Measurements from ENCODE around the gene TMEM132C.

Gene TMEM132C

DNA sequence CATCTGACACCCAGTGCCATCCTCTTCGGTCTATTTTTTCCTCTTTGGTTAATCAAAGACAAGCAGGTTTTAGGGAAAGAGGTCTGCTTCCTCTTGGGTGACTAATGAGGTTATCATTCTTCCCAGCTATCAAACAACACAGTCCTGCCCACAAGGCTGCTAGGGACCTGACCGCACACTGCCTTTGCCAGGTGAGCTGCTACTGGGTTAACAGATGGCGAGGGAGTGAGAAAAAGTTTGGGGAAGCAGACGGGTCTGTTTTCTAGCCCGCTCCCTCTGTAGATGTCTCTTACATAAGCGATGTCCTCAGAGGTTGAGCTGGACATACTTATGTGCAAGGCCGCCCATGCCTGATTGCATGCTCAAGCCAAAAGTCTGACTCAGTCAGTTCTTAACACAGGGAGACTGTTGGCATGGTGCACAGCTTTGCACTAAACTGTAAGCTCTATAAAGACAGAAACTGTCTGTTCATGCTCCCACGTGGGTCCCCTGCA lies 462.7 kb downstream of the TMEM132C start:
- no peak for FAIRE-seq

DNA sequence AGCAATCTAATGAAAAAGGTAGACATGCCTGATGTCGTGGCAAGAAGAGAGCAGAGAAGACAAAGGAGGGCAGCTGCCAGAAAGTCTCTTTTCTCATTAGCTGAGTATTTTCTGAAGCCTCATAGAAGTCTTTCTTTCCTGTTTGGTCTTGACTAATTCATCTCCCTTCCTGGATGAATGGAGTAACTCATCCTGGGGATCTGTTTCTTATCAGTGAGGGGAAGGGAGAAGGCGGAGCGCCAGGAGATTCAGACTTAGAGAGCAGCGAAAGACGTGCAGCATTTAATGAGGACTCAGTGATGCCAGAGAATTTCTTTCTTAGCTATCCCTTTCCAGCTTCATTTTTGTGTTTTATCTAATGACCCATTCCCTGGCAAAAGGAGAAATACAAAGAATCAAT lies 467.4 kb downstream of the TMEM132C start:
- FAIRE-seq = no peak

DNA sequence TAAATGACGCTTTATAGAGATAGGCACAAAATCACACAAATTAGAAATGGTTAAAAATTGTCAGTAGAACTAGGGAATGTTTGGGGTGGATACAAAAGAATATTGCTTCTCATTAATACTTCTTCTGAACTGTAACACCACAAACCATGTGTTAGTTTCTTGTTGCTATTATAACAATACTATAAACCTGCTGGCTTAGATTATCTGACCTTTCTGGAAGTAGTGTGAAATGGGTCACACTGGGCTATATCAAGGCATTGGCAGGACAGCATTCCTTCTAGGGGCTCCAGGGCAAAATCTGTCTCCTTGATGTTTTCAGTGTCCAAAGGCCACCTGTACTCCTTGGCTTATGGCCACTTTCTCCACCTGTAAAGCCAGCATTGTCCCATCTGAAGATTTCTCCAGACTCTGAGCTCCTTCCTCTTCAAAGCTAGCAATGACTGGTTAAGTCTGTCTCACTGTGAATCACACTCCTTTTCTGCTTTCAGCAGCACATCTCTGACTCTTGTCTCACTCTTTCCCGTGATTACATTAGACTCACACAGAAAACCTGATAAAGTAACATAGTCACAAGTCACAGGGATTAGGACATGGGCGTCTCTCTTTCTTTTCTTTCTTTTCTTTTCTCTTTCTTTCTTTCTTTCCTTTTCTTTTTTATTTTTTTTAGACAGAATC lies 470.5 kb downstream of the TMEM132C start:
- no peak for FAIRE-seq

DNA sequence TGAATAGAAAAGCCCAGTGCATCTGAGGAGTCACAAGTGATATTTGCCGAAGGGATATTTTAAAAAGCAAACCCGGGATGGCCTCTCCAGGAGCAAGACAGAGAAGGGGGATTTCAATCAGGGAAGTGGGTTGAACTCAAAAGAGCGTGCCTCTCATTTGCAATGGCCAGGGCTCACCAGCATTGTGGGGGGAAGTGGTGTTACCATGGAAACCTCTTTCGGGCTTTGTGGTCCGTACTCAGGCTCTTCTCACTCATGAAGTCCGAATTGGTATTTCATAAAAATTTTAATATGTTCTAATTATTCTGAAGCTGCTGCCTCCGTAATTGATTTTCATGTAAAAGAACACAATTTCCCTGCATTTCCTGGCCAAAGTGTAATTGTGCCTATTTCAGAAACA lies 476.9 kb downstream of the TMEM132C start:
- no peak for FAIRE-seq

DNA sequence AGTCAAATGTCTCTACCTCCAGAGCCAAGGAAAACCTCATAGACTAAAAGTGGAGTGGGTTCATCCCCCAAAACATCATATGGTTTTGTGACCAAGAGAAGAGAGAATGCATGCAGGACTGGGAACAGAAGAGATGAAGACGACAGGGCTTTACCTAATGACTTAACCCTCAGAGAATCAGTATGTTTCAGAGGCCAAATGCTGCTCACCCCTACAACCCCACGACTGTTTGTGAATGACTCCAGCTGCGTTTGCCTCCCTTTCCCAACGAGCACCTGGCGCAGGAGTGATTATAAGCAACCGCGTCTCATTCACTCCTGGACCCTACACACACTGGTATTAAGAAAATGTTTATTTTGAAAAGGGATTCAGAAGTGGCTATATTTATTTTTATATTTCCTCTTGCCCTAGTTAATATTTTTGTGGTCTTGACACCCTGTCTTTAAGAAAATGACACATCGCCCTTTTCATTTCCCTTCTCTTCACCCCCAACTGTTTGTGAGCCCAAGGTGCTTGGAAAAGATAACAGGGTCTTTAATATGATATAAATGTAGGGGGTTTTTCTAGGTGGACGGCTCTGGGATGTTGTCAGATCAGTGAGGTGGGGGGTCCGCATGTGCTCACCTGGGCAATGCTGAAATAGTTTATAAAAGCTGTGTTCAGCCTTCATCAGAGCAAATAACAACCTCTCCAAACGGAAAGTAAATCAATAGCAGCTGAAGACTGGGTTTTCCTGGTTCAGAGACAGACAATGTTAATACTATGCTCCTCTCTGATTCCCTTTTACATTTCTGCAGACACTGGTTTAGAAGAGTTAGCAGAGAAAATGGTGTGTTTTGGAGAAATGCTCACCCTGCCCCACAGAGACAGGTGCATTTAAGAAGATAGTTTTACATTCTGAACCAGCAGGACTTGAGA lies 479.1 kb downstream of the TMEM132C start:
- FAIRE-seq = no peak

DNA sequence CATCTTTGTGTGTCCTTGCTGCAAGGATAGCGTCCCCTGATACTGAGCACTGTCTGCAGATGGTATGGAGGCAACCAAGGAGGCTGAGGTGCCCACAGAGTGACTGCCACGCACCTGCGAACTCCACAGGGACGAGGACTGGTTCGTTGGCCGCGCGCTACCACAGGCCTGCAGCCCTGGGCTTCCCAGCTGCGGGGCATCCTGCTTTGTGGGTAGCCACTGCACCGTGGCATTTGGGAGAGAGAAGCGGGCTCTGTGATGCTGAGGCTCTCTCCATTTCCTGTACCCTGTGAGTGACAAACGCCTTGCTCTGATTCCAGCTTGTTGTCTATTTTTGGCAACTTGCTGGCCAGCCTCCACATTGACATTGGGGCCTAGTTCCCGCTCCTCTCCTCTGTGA lies 480.5 kb downstream of the TMEM132C start:
- no peak for FAIRE-seq

DNA sequence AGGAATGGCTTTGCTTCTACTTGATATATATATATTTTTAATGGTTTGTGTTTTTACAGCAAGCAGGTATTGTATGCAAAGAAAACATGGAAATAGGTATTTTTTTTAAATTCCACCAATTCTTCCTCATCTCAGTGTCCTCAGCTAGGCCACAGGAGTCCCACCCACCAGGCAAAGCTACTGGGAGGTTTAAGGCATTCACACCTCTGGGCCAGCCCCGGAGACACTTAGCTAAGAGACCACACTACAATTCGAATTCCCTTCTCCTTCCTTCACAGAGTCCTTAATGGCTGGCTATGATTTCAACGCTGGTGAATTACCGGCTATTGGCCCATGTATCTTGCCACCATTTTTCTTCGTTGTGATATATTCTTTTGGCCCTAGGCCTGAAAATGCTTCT lies 485.4 kb downstream of the TMEM132C start:
- FAIRE-seq = no peak

DNA sequence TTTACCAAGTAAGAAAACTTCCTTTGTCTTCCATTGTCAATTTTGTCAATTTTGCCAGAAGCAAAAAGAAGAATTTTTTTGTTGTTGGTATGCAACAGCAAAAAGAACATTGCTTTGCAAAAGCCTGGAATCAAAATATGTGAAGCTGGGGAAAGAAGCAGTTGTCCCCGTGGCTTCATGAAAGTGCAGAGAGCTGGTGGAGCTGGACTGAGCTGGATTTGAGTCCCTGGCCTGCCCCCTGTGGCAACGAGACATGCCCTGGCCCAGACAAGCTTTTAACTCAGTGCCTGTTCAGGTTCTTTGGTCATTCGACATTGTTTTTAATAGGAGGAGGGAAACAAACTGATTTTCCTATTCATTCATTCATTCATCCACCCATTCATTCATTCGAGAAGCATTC lies 486.5 kb downstream of the TMEM132C start:
- no peak for FAIRE-seq

DNA sequence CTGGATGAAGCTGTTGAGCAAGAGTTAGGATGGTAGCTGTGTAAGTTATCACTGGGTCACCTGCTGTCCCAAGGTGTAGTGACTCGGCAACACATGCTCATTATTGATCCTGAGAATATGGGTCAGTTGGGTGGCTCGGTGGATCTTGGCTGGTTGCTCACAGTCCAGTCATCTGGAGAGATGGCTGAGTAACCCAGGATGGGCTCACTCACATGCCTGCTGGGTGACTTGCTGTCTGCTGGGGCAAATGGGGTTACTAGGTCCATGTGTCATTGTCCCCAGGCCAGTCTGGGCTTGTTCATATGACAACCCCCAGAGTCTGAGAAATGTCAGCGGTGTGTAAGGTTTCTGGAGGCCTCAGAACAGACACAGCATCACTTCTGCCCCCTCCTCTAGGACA lies 487.3 kb downstream of the TMEM132C start:
- FAIRE-seq = no peak

DNA sequence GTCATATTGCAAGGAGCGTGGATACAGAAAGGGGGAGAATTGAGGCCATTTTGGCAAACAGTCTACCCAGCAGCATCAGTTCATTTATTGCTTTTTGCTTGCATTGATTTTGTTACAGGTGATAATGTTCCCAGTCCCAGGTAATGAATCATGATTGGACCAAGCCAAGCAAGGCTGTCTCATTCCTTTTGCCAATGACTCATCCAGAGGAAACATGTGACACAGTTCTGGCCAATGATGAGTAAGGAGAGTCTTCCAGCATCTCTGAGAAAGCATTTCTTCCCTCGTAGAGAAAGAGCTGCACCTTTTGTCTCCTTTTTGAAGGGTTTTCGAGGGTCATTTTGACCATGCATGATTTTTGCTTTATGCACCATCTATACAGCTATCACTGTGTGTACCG lies 488.6 kb downstream of the TMEM132C start:
- no peak for FAIRE-seq

All from G401.6 (cell line).